AG04450 (cell line): ENCODE measurements around the gene CFDP1. TPM values are rescaled to one million over a fixed set of nuclear protein-coding genes. Genes with fewer than 3 reads are reported as not detected.

ENCODE experiments used
- CTCF ChIA-PET: fragments of 300-600, 350-600 bp; formaldehyde crosslinking; extraction: SDS; loops from one replicate; lab custom pipeline; 2022; ENCODE audit warnings: antibody characterized with exemption, inconsistent platforms; lab: Charles Lee
- POLR2A ChIA-PET: fragments of 350-600 bp; formaldehyde crosslinking; extraction: SDS; loops from one replicate; lab custom pipeline; 2021; ENCODE audit warnings: antibody characterized with exemption, inconsistent platforms; lab: Yijun Ruan, JAX
- DNase-seq: peaks from one replicate; pipeline ENCODE4 v3.0.0-alpha.2; 2011; ENCODE audit warnings: low read depth, low spot score
- H3K27ac ChIP-seq: one replicate; pipeline ENCODE4 v1.5.1; 2012; ENCODE audit warnings: low read depth, low read length, control low read depth
- H3K27me3 ChIP-seq: one replicate; pipeline ENCODE4 v1.6.0; 2012; ENCODE audit warnings: low read length; ENCODE audit not compliant: control insufficient read depth, insufficient read depth
- H3K4me3 ChIP-seq: 2 replicates; pipeline ENCODE4 v1.5.1; 2011; ENCODE audit warnings: mild to moderate bottlenecking, low read depth, low read length, control low read depth
- H3K9me3 ChIP-seq: 2 replicates; pipeline ENCODE4 v1.5.1; 2012; ENCODE audit warnings: low read length; ENCODE audit not compliant: control insufficient read depth, insufficient read depth
- polyA plus RNA-seq: library from polyadenylated mRNA; depleted of rRNA; stranded (reverse); fragments of >200 nt; gene quantifications from 2 replicates; pipeline ENCODE4 v1.2.3, GENCODE V29; 2011
- TF ChIP-seq, protein P1 (sequence below): IDR thresholded peaks from 2 replicates; pipeline ENCODE4 v1.5.1; 2011; ENCODE audit warnings: low read depth, low read length, control low read depth, inconsistent platforms

CFDP1 gene
- polyA plus RNA-seq, 1 experiment: 81.6 TPM

DNA sequence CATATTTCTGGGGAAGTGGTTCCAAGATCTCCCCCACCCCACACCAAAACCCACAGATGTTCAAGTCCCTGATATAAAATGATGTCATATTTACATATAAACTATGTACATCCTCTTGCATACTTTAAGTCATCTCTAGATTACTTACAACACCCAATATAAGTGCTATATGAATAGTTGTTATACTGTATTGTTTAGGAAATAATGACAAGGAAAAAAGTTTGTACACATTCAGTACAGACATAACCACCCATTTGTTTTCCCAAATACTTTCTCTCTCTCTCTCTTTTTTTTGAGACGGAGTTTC lies 11.5 kb downstream of the CFDP1 start:
- ChIA-PET POLR2A (interaction anchor here (0.6 kb wide), 1 partner anchor 437 kb away, joined by 4 read pairs; the partner anchor contains the start of gene WDR59), CTCF (no interaction called here)
- TF ChIP-seq, protein P1, sequence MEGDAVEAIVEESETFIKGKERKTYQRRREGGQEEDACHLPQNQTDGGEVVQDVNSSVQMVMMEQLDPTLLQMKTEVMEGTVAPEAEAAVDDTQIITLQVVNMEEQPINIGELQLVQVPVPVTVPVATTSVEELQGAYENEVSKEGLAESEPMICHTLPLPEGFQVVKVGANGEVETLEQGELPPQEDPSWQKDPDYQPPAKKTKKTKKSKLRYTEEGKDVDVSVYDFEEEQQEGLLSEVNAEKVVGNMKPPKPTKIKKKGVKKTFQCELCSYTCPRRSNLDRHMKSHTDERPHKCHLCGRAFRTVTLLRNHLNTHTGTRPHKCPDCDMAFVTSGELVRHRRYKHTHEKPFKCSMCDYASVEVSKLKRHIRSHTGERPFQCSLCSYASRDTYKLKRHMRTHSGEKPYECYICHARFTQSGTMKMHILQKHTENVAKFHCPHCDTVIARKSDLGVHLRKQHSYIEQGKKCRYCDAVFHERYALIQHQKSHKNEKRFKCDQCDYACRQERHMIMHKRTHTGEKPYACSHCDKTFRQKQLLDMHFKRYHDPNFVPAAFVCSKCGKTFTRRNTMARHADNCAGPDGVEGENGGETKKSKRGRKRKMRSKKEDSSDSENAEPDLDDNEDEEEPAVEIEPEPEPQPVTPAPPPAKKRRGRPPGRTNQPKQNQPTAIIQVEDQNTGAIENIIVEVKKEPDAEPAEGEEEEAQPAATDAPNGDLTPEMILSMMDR: no peak
- Histone ChIP-seq H3K9me3 (no peaks in the 10 kb centered on the region), H3K27me3 (no peaks in the 10 kb centered on the region), H3K4me3 (no peak overlapping the region), H3K27ac (no peak overlapping the region)
- no peak for DNase-seq

DNA sequence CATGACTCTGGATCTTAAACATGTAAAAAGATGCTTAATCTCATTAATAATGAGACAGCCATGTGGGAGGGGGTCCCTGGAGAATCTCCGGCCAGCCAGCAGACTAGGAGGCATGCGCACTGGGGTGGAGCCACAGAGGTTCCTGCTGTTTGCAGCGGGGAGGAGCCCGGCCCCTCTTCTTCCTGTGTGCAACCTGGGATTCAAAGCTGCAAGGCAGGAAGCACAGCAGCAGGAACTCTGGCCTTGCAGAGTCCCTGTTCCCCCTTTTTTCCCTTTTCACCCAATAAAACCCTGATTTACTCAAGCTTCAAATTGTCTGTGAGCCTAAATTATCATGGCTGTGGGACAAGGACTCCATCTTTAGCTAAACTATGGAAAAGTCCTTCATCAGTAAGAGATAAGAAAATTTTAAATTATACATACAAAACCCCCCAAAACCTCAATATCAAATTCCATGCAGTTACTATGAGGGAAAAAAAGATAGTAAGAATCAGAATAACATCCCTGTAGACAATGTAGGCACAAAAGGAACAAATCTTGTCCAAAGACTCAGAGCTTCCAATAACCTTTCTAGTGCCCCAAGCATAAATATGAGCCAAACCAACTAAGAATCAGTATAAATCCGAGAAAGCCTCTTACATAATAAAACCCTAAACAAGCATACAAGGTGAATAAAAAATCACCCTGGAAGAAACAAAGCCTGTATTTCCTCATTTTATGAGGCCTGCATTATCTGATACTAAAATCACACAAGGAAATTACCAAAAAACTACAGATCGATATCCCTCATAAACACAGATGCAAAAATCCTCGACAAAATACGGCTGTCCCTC lies 12.1 kb downstream of the CFDP1 start:
- no peak for DNase-seq
- POLR2A ChIA-PET: interaction anchor here (0.6 kb wide), 1 partner anchor 436 kb away, joined by 4 read pairs; the partner anchor contains the start of gene WDR59
- Histone ChIP-seq H3K4me3 (no peak overlapping the region), H3K9me3 (no peaks in the 10 kb centered on the region), H3K27me3 (no peaks in the 10 kb centered on the region), H3K27ac (no peak overlapping the region)
- TF ChIP-seq, protein P1: no peak
- CTCF ChIA-PET: interaction anchor here (0.6 to 3.3 kb wide), 2 partner anchors 17 to 222 kb away, joined by 4 to 21 read pairs; no protein-coding TSS in a partner anchor

DNA sequence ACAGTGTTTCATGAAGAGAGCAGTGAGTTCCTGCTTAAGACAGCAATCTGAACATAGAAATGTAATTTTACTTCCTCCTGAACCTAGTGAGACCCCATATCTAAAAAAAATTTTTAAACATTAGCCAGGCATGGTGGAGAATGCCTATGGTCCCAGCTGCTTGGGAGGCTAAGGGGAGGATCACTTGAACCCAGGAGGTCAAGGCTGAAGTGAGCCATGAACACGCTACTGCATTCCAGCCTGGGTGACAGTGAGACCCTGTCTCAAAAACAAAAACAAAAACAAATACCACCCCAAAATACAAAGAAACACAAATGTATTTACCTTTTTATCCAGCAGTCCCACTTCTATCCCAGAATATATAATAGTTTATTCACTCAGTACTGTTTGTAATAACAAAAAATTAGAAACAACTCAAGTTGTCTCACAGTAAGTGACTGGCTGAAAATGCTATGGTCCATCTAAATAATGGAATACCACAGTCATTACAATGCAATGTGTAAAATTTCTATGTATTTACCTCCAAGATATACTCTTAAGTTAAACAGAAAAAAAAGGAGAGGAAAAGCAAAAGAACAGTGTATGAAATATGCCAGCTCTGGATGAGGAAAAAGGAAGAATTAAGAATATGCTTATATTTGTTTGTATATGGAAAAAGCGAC lies 16.3 kb downstream of the CFDP1 start:
- Histone ChIP-seq H3K27ac (peak overlapping the region; percentile 33), H3K4me3 (no peak overlapping the region), H3K27me3 (no peaks in the 10 kb centered on the region), H3K9me3 (no peaks in the 10 kb centered on the region)
- ChIA-PET POLR2A (interaction anchor here (0.7 to 1.4 kb wide), 3 partner anchors 16 to 345 kb away, joined by 3 to 4 read pairs (median 3); partner anchors contain the start of gene CFDP1), CTCF (interaction anchor here (0.7 to 1.2 kb wide), 3 partner anchors 11 to 218 kb away, joined by 4 to 5 read pairs (median 5); no protein-coding TSS in a partner anchor)
- DNase-seq: no peak
- TF ChIP-seq, protein P1: no peak

DNA sequence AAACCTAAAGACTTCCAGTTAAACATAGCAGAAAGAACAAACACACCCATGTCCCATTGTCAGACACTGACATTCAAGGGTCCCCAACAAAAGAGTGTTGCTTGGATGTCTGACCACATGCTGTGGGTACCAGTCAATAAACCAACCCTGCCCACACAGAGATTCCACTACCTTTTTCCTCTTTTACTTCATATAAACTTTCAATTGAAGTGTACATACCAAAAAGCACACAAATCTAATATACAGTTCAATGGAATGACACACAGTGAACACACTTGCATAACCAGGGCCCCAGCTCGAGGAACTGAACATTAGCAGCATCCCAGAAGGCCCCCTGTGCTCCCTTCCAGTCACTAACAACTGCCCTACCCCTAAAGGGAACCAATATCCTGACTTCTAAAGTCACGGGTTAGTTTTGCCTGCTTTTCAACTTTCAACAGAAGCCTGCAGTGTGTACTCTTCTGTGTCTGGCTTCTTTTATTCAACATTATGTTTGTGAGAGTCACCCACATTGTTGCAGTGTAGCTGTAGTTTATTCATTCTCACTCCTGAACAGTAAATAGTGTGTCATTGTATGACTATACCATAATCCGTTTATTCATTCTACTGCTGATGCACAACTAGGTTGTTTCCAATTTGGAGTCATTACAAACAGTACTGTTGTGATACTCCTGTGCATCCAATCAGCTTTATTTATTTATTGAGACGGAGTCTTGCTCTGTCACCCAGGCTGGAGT lies 18.0 kb downstream of the CFDP1 start:
- no peaks in the 10 kb centered on the region for H3K9me3 ChIP-seq
- no peaks in the 10 kb centered on the region for H3K27me3 ChIP-seq
- ChIA-PET POLR2A (no interaction called here), CTCF (interaction anchor here (0.9 to 1.3 kb wide), 4 partner anchors 11 to 182 kb away, joined by 4 to 6 read pairs (median 5); no protein-coding TSS in a partner anchor)
- peak overlapping the region; percentile 61 for H3K27ac ChIP-seq
- DNase-seq: no peak
- H3K4me3 ChIP-seq: no peak overlapping the region
- TF ChIP-seq, protein P1: no peak
